GM23338 (cell line): ENCODE data around the gene PRDM9. TPM values are rescaled to one million over a fixed set of nuclear protein-coding genes. Genes with fewer than 3 reads are reported as not detected.

ENCODE experiments used
- ATAC-seq: fragments of 200-7000 bp; cut with Tn5 transposase; 3 replicates; pipeline ENCODE4 v1.9.1; 2020
- DNase-seq: peaks from one replicate; pipeline ENCODE4 v3.0.0-alpha.2; 2015; ENCODE audit warnings: low spot score
- H2AFZ ChIP-seq: fragments of 200-600 bp; sonication (generic); 2 replicates; pipeline ENCODE4 v1.8.0; 2016; ENCODE audit warnings: antibody characterized with exemption, mild to moderate bottlenecking, moderate library complexity
- H3F3A ChIP-seq: fragments of 200-600 bp; sonication (generic); replicated peaks from 2 replicates; pipeline ENCODE4 v1.8.0; 2017; ENCODE audit warnings: antibody characterized with exemption, mixed run types, low read depth
- H3K27ac ChIP-seq: fragments of 200-600 bp; sonication (generic); 2 replicates; pipeline ENCODE4 v1.6.1; 2016; ENCODE audit warnings: low read depth
- H3K27me3 ChIP-seq: fragments of 200-600 bp; sonication (generic); 2 replicates; pipeline ENCODE4 v1.8.0; 2016; ENCODE audit warnings: mild to moderate bottlenecking, mixed run types, moderate library complexity; ENCODE audit not compliant: insufficient read depth
- H3K36me3 ChIP-seq: fragments of 200-600 bp; sonication (generic); 2 replicates; pipeline ENCODE4 v1.8.0; 2016; ENCODE audit warnings: mild to moderate bottlenecking; ENCODE audit not compliant: insufficient read depth
- H3K4me1 ChIP-seq: fragments of 200-600 bp; sonication (generic); 2 replicates; pipeline ENCODE4 v1.8.0; 2016; ENCODE audit warnings: mild to moderate bottlenecking, moderate library complexity; ENCODE audit not compliant: insufficient read depth
- H3K4me2 ChIP-seq: fragments of 200-600 bp; sonication (generic); 2 replicates; pipeline ENCODE4 v1.7.1; 2017; ENCODE audit warnings: mixed run types
- H3K4me3 ChIP-seq: fragments of 200-600 bp; sonication (generic); 2 replicates; pipeline ENCODE4 v1.6.1; 2016; ENCODE audit warnings: mixed run types
- H3K79me2 ChIP-seq: fragments of 200-600 bp; sonication (generic); replicated peaks from 2 replicates; pipeline ENCODE4 v1.8.0; 2017; ENCODE audit warnings: mild to moderate bottlenecking; ENCODE audit not compliant: insufficient read depth
- H3K9me2 ChIP-seq: fragments of 200-600 bp; sonication (generic); 2 replicates; pipeline ENCODE4 v1.8.0; 2017; ENCODE audit not compliant: insufficient read depth
- H4K20me1 ChIP-seq: fragments of 200-600 bp; sonication (generic); replicated peaks from 2 replicates; pipeline ENCODE4 v1.8.0; 2017; ENCODE audit warnings: mild to moderate bottlenecking; ENCODE audit not compliant: insufficient read depth
- H3K27ac Mint-ChIP-seq: 2 replicates; pipeline ENCODE4 v1.8.0; 2020; ENCODE audit warnings: inconsistent platforms, mild to moderate bottlenecking, moderate library complexity, mixed read lengths
- H3K27me3 Mint-ChIP-seq: 3 replicates; pipeline ENCODE4 v1.8.0; 2022; ENCODE audit warnings: low read depth, mild to moderate bottlenecking, moderate library complexity, mixed read lengths, inconsistent platforms; ENCODE audit not compliant: insufficient read depth, poor library complexity
- H3K36me3 Mint-ChIP-seq: 3 replicates; pipeline ENCODE4 v1.8.0; 2021; ENCODE audit warnings: low read depth, mild to moderate bottlenecking, inconsistent platforms, moderate library complexity, mixed read lengths
- H3K4me1 Mint-ChIP-seq: 3 replicates; pipeline ENCODE4 v1.8.0; 2020; ENCODE audit warnings: mild to moderate bottlenecking, inconsistent platforms, mixed read lengths
- H3K4me3 Mint-ChIP-seq: 3 replicates; pipeline ENCODE4 v1.8.0; 2021; ENCODE audit warnings: moderate library complexity, mild to moderate bottlenecking, inconsistent platforms, mixed read lengths
- H3K9me3 Mint-ChIP-seq: 3 replicates; pipeline ENCODE4 v1.8.0; 2020; ENCODE audit warnings: moderate library complexity, mild to moderate bottlenecking, inconsistent platforms, mixed read lengths
- CREB1 ChIP-seq: fragments of 250-450 bp; sonication (Bioruptor Pico); IDR thresholded peaks from 2 replicates; pipeline ENCODE4 v1.5.0; 2020; ENCODE audit warnings: low read depth, mild to moderate bottlenecking, moderate library complexity
- EZH2 ChIP-seq: fragments of 200-600 bp; sonication (generic); IDR thresholded peaks from one replicate; pipeline ENCODE4 v1.8.0; 2017; ENCODE audit warnings: antibody characterized with exemption, mild to moderate bottlenecking, low read depth; ENCODE audit not compliant: unreplicated experiment
- EZH2phosphoT487 ChIP-seq: fragments of 200-600 bp; sonication (generic); IDR thresholded peaks from one replicate; pipeline ENCODE4 v1.8.1; 2018; ENCODE audit warnings: antibody characterized with exemption; ENCODE audit not compliant: unreplicated experiment
- JUNB ChIP-seq: IDR thresholded peaks from one replicate; pipeline ENCODE4 v1.6.1; 2016; ENCODE audit warnings: antibody characterized with exemption; ENCODE audit not compliant: unreplicated experiment
- NANOG ChIP-seq: IDR thresholded peaks from 2 replicates; pipeline ENCODE4 v1.6.1; 2016; ENCODE audit warnings: antibody characterized with exemption, borderline replicate concordance
- STAT1 ChIP-seq: IDR thresholded peaks from one replicate; pipeline ENCODE4 v1.6.1; 2016; ENCODE audit warnings: antibody characterized with exemption; ENCODE audit not compliant: unreplicated experiment
- ZNF114 ChIP-seq: fragments of 250-450 bp; sonication (Bioruptor Pico); IDR thresholded peaks from 2 replicates; pipeline ENCODE4 v1.5.0; 2020; ENCODE audit warnings: mild to moderate bottlenecking, moderate library complexity
- ZNF331 ChIP-seq: fragments of 250-450 bp; sonication (Bioruptor Pico); IDR thresholded peaks from 2 replicates; pipeline ENCODE4 v1.5.0; 2020; ENCODE audit warnings: low read depth, mild to moderate bottlenecking, moderate library complexity
- polyA plus RNA-seq: library from polyadenylated mRNA; unstranded; fragments of >200 nt; fragmentation: Nextera tagmentation; extraction: Ambion mirVana; gene quantifications from 2 replicates; pipeline ENCODE4 v1.2.1, GENCODE V29; 2016
- total RNA-seq: library from RNA; depleted of rRNA; stranded (reverse); fragments of >200 nt; shearing (Covaris generic); gene quantifications from 2 replicates; pipeline ENCODE4 v1.2.3, GENCODE V29; 2014
- TF ChIP-seq, protein P1 (sequence below): fragments of 250-450 bp; sonication (Bioruptor Pico); IDR thresholded peaks from 2 replicates; pipeline ENCODE4 v1.5.0; 2020; ENCODE audit warnings: mild to moderate bottlenecking, moderate library complexity
- TF ChIP-seq, protein P2 (sequence below): IDR thresholded peaks from one replicate; pipeline ENCODE4 v1.6.1; 2018; ENCODE audit warnings: antibody characterized with exemption; ENCODE audit not compliant: unreplicated experiment
- TF ChIP-seq, protein P3 (sequence below), 2 experiments: fragments of 200-600 bp in 1 of 2; sonication (generic) in 1 of 2; conservative IDR thresholded peaks; 2 replicates each; pipeline versions ENCODE4 v1.5.1 to v1.6.1; 2016 to 2017; ENCODE audit warnings: antibody characterized with exemption in 2 of 2, low read depth in 2 of 2, mild to moderate bottlenecking in 2 of 2, moderate library complexity in 1 of 2

PRDM9 gene
- total and polyA plus RNA-seq, 2 experiments from 2014 or later: not detected

DNA sequence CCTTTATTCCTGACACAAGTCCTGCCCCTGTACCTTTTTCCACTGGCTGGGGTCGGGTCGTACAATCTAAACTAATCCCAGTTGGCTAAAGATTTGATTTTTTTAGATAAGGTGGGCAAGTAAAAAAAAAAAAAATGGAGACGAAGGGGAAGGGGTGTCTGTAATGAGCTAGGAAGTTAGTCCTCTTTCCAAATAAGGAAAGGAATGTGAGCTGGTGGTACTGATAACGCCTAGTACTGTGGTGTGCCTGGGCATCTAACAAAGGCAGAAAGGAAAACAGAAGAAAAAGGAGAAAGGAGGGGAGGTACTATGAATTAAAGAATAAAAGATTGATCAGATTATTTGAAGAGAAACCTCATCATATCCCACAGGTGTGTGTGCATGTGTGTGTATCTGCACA is 21.3 kb downstream of the PRDM9 start:
- peaks cover 20% of the 10 kb centered on the region for H3K36me3 Mint-ChIP-seq
- H3K27me3 Mint-ChIP-seq: peaks cover 3% of the 10 kb centered on the region
- peaks cover 7% of the 10 kb centered on the region for H3K4me1 Mint-ChIP-seq
- ATAC-seq (peak; percentile 36; the same call in 1 of the 3 replicates), DNase-seq (peak; percentile 27)
- Histone ChIP-seq H3K4me3 (no peak overlapping the region), H3K4me1 (no peaks in the 10 kb centered on the region), H3K27ac (no peak overlapping the region), H4K20me1 (no peaks in the 10 kb centered on the region), H3K79me2 (no peaks in the 10 kb centered on the region), H3K4me2 (no peak overlapping the region), H2AFZ (peak overlapping the region; percentile 70; the same call in 1 of the 2 replicates), H3K36me3 (no peaks in the 10 kb centered on the region), H3F3A (no peaks in the 10 kb centered on the region), H3K27me3 (no peaks in the 10 kb centered on the region), H3K9me2 (peaks cover 6% of the 10 kb centered on the region; the same call in 1 of the 2 replicates)
- TF ChIP-seq STAT1: no peak
- TF ChIP-seq JUNB: no peak
- TF ChIP-seq EZH2: no peak
- no peak for TF ChIP-seq NANOG
- TF ChIP-seq, protein P1, sequence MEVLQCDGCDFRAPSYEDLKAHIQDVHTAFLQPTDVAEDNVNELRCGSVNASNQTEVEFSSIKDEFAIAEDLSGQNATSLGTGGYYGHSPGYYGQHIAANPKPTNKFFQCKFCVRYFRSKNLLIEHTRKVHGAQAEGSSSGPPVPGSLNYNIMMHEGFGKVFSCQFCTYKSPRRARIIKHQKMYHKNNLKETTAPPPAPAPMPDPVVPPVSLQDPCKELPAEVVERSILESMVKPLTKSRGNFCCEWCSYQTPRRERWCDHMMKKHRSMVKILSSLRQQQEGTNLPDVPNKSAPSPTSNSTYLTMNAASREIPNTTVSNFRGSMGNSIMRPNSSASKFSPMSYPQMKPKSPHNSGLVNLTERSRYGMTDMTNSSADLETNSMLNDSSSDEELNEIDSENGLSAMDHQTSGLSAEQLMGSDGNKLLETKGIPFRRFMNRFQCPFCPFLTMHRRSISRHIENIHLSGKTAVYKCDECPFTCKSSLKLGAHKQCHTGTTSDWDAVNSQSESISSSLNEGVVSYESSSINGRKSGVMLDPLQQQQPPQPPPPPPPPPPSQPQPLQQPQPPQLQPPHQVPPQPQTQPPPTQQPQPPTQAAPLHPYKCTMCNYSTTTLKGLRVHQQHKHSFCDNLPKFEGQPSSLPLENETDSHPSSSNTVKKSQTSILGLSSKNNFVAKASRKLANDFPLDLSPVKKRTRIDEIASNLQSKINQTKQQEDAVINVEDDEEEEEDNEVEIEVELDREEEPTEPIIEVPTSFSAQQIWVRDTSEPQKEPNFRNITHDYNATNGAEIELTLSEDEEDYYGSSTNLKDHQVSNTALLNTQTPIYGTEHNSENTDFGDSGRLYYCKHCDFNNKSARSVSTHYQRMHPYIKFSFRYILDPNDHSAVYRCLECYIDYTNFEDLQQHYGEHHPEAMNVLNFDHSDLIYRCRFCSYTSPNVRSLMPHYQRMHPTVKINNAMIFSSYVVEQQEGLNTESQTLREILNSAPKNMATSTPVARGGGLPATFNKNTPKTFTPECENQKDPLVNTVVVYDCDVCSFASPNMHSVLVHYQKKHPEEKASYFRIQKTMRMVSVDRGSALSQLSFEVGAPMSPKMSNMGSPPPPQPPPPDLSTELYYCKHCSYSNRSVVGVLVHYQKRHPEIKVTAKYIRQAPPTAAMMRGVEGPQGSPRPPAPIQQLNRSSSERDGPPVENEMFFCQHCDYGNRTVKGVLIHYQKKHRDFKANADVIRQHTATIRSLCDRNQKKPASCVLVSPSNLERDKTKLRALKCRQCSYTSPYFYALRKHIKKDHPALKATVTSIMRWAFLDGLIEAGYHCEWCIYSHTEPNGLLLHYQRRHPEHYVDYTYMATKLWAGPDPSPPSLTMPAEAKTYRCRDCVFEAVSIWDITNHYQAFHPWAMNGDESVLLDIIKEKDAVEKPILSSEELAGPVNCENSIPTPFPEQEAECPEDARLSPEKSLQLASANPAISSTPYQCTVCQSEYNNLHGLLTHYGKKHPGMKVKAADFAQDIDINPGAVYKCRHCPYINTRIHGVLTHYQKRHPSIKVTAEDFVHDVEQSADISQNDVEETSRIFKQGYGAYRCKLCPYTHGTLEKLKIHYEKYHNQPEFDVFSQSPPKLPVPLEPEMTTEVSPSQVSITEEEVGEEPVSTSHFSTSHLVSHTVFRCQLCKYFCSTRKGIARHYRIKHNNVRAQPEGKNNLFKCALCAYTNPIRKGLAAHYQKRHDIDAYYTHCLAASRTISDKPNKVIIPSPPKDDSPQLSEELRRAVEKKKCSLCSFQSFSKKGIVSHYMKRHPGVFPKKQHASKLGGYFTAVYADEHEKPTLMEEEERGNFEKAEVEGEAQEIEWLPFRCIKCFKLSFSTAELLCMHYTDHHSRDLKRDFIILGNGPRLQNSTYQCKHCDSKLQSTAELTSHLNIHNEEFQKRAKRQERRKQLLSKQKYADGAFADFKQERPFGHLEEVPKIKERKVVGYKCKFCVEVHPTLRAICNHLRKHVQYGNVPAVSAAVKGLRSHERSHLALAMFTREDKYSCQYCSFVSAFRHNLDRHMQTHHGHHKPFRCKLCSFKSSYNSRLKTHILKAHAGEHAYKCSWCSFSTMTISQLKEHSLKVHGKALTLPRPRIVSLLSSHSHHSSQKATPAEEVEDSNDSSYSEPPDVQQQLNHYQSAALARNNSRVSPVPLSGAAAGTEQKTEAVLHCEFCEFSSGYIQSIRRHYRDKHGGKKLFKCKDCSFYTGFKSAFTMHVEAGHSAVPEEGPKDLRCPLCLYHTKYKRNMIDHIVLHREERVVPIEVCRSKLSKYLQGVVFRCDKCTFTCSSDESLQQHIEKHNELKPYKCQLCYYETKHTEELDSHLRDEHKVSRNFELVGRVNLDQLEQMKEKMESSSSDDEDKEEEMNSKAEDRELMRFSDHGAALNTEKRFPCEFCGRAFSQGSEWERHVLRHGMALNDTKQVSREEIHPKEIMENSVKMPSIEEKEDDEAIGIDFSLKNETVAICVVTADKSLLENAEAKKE: no peak
- no peak for TF ChIP-seq ZNF331 (CRISPR knock-in tag)
- TF ChIP-seq, protein P2, sequence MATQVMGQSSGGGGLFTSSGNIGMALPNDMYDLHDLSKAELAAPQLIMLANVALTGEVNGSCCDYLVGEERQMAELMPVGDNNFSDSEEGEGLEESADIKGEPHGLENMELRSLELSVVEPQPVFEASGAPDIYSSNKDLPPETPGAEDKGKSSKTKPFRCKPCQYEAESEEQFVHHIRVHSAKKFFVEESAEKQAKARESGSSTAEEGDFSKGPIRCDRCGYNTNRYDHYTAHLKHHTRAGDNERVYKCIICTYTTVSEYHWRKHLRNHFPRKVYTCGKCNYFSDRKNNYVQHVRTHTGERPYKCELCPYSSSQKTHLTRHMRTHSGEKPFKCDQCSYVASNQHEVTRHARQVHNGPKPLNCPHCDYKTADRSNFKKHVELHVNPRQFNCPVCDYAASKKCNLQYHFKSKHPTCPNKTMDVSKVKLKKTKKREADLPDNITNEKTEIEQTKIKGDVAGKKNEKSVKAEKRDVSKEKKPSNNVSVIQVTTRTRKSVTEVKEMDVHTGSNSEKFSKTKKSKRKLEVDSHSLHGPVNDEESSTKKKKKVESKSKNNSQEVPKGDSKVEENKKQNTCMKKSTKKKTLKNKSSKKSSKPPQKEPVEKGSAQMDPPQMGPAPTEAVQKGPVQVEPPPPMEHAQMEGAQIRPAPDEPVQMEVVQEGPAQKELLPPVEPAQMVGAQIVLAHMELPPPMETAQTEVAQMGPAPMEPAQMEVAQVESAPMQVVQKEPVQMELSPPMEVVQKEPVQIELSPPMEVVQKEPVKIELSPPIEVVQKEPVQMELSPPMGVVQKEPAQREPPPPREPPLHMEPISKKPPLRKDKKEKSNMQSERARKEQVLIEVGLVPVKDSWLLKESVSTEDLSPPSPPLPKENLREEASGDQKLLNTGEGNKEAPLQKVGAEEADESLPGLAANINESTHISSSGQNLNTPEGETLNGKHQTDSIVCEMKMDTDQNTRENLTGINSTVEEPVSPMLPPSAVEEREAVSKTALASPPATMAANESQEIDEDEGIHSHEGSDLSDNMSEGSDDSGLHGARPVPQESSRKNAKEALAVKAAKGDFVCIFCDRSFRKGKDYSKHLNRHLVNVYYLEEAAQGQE: no peak
- TF ChIP-seq ZNF114 (CRISPR knock-in tag): no peak
- TF ChIP-seq CREB1: no peak
- no peak for TF ChIP-seq EZH2phosphoT487
- TF ChIP-seq, protein P3, sequence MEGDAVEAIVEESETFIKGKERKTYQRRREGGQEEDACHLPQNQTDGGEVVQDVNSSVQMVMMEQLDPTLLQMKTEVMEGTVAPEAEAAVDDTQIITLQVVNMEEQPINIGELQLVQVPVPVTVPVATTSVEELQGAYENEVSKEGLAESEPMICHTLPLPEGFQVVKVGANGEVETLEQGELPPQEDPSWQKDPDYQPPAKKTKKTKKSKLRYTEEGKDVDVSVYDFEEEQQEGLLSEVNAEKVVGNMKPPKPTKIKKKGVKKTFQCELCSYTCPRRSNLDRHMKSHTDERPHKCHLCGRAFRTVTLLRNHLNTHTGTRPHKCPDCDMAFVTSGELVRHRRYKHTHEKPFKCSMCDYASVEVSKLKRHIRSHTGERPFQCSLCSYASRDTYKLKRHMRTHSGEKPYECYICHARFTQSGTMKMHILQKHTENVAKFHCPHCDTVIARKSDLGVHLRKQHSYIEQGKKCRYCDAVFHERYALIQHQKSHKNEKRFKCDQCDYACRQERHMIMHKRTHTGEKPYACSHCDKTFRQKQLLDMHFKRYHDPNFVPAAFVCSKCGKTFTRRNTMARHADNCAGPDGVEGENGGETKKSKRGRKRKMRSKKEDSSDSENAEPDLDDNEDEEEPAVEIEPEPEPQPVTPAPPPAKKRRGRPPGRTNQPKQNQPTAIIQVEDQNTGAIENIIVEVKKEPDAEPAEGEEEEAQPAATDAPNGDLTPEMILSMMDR (conservative IDR thresholded peaks at IDR 0.05; ENCODE audit: low read depth in 2 of 2): no peak
- H3K9me3 Mint-ChIP-seq: peaks cover 20% of the 10 kb centered on the region
- no peak overlapping the region for H3K4me3 Mint-ChIP-seq
- peak overlapping the region; percentile 82 for H3K27ac Mint-ChIP-seq
